22Rv1 (cell line): ENCODE results near the gene KCNT1.

Source experiments
- H3K27ac ChIP-seq: fragments of 450-650 bp; 2 replicates; pipeline ENCODE4 v1.5.1; 2017
- CTCF ChIP-seq: fragments of 450-650 bp; IDR thresholded peaks from 2 replicates; pipeline ENCODE4 v1.5.1; 2017; ENCODE audit warnings: mild to moderate bottlenecking
- ZFX ChIP-seq: fragments of 450-650 bp; IDR thresholded peaks from 2 replicates; pipeline ENCODE4 v1.6.1; 2017; ENCODE audit warnings: antibody characterized with exemption, borderline replicate concordance

The KCNT1 gene

GRCh38 chr9:135823036-135823435, 121.1 kb downstream of the KCNT1 start:
- H3K27ac ChIP-seq = no peak overlapping the region
- no peak for TF ChIP-seq CTCF
- TF ChIP-seq ZFX = no peak

GRCh38 chr9:135825435-135826187, 123.6 kb downstream of the KCNT1 start:
- no peak for TF ChIP-seq ZFX
- TF ChIP-seq CTCF = no peak
- no peak overlapping the region for H3K27ac ChIP-seq

GRCh38 chr9:135826188-135826545, 124.2 kb downstream of the KCNT1 start:
- no peak for TF ChIP-seq CTCF
- no peak for TF ChIP-seq ZFX
- no peak overlapping the region for H3K27ac ChIP-seq

GRCh38 chr9:135827301-135827700, 125.3 kb downstream of the KCNT1 start:
- no peak for TF ChIP-seq ZFX
- no peak for TF ChIP-seq CTCF
- H3K27ac ChIP-seq = no peak overlapping the region

GRCh38 chr9:135827866-135828580, 126.0 kb downstream of the KCNT1 start:
- TF ChIP-seq ZFX (no peak), CTCF (no peak)
- no peak overlapping the region for H3K27ac ChIP-seq

- TF ChIP-seq ZFX = no peak
- TF ChIP-seq CTCF = no peak
- no peak overlapping the region for H3K27ac ChIP-seq
Observed at GRCh38 chr9:135828656-135829055, 126.7 kb downstream of the KCNT1 start.

GRCh38 chr9:135830496-135830895, 128.5 kb downstream of the KCNT1 start:
- H3K27ac ChIP-seq = no peak overlapping the region
- TF ChIP-seq ZFX = no peak
- no peak for TF ChIP-seq CTCF
